Measurements from ENCODE around the gene NAXD.
"Not testable (repeated sequence)": the region's sequence is repeated elsewhere in the genome, so short reads cannot be mapped to it uniquely, and the experiment has no call there.

NAXD gene

DNA sequence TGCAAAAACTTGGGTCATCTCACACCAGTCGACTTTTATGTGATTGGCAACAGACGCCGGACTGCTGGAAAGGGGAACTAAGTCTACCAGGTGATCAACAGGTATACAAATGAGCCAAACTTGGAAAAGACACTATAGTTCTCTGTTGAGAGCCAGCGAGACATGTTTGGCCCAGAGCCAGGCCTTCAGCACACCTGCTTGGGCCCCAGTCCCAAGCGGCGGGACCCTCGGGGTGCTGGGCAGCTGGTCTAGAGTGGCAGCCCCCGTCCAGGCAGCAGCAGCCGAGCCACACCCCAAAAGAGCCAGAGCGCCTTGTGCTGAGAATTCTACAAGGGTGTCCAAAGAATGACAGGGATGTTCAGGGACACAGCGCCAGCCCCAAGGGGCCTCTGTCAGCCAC lies 28.0 kb downstream of the NAXD start:
- no peak for DNase-seq (ENCODE audit: low read depth in 2 of 2, low spot score in 1 of 2)

DNA sequence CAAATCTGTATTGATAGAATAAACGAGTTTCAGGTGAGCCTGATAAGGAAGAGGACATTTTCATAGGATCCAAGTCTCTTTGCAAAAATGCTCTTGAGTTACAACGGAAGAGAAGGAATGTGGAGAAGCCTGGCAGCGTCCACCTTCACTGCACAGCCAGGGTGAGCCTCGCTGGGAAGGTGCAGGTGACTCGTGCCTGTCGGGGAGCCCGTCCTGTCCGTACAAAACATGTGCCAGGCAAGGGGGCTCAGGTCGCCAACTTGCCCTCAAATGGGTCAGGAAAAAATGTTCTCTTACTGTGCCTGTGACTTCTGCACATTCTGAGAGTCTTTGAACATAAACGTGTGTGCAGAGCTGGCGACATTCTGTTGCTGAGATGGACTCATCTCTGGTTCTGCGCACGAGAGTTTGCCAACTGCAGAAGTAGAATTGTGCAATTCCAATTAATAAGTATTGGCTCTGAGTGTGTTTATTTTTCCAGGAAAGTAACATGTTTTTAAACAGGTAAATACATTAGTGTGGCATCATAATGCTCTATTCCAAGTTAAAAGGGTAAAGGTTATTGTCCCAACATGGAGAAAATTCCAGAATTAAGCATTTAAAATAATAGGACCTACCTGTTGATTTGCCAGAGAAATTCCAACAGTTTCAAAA lies 28.6 kb downstream of the NAXD start:
- no peak for DNase-seq (ENCODE audit: low read depth in 2 of 2, low spot score in 1 of 2)

DNA sequence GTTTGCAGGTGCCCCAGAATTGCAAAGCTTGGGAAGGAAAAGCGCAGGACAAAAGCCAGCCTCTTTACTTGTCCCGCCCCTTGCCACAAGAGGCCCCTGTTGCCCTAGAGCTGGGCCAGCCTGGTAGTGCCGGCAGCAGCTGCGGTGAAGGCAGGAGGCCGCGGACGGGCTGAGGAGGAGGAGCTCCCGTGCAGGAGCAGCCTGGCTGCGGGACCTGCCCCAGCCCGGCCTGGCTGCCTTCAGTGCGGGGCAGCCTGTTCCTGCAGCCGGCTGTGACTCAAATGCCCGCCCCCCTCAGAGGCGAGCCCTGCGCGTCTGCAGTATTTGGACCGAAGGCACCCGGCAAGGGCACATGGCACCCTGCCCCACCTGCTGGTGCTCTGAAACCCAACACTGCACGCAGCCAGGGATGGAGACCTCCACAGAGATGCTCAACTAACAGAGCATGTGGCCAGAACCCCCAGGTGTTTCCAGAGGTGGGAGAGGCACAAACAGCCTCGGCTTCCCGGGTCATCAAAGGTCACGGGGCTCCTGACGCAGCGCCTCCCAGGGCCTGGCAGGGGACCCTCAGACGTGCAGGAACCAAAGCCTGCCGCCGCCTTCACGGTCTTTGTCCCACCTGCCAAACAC lies 29.7 kb downstream of the NAXD start:
- peak in 1 of 2 donors; percentile 14 for DNase-seq (ENCODE audit: low read depth in 2 of 2, low spot score in 1 of 2)

DNA sequence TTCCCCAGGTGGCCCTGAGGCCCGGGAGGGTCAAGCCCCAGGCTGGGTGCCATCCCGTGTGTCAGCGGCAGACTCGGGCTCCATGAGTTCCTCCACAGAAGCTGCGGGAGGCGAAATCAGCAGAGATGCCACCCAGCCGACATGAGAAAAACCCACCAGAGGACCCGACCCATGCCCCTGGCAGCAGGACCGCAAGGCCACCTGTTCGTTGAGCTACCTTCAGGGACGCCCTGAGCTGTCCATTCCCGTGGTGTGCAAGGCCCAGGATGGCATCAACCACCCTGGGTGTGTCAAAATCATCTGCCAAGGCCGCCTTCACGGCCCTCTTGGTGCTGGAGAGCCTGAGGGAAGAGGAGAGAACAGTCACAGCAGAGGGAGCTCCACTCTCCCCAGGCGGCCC lies 30.4 kb downstream of the NAXD start:
- no peak for DNase-seq (ENCODE audit: low read depth in 2 of 2, low spot score in 1 of 2)

DNA sequence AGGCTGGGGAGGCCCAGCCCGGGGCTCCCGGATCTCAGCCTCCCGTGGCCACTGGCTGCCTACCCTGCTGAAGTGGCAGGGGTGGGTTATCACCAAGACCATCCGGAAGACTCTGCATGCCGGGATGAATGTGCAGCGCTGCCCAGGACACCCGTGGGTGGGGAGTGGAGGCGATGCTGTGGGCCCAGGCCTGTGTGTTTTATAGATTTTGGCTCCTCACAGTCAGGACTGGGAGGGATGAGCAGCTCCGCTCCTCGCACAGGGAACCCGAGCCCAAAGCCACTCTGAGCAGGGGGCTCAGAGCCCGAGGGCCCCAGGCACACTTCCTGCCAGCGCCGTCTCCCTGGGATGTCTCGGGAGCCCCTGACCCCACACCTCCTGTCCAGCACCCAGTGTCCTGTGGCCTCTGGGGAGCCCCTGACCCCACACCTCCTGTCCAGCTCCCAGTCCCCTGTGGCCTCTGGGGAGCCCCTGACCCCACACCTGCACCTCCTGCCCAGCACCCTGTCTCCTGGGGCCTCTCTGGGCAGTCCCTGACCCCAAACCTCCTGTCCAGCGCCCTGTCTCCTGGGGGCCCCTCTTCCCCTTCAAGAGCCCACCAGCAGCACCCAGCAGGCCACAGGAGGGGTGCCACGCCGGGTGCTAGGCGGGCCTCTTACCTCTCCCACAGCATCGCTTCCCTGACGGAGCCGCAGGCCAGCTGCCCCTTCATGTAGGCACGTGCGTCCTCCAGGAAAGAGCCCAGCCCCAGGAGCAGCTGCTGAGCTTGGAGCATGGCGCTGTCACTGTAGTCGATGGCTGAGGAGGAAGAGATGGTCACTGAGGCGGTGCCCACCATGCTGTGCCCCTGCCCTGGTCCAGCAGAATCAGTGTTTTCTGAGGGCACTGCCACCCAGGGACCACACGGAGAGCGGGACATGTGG lies 31.4 kb downstream of the NAXD start:
- DNase-seq (ENCODE audit: low read depth in 2 of 2, low spot score in 1 of 2): no peak

DNA sequence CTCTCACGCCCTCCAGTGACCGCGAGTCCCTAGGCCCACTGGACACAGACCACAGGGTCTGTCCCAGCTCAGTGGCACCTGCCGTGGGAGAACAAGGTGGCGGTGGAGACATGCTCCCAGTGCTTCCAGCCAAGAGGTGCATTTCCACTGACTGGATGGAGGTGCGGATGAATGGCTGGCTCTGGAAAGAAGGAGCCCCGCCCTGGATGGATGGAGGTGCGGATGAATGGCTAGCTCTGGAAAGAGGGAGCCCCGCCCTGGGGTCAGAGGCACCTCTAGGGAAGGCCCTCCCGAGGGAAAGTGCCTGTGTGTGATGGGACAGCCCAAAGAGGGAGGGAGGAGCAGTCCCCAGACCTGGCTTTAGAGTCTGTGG lies 32.0 kb downstream of the NAXD start:
- no peak for DNase-seq (ENCODE audit: low read depth in 2 of 2, low spot score in 1 of 2)

DNA sequence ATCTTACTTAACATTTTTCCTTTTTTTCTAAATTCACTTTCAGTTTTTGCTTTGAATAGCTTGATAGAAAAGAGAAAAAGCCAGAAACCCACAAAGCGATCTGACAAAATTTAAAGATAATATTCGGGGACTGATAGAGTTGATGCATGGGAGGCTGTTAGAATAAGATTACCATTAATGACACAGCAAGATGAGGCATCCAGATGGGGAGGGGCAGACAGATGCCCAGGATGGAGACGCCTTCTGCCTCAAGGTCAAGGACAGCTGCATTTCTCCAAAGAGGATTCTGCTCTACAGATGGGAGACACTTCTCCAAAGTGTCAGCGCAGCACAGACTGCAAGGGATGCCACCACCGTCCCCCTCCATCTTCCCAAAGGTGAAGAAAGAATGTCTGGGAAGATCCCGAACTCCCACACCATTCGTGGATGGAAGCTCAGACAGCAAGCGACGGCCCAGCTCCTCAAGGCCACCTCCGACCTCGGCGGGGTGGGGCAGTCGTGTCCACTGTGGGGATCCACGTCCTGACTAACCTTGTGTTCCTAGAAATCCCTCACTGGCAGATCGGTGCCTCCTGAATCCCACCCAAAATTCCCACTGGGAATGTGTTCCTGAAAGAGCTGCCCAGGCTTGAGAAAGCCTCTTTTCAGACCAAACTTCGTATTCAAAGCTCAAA lies 32.9 kb downstream of the NAXD start:
- no peak for DNase-seq (ENCODE audit: low read depth in 2 of 2, low spot score in 1 of 2)

DNA sequence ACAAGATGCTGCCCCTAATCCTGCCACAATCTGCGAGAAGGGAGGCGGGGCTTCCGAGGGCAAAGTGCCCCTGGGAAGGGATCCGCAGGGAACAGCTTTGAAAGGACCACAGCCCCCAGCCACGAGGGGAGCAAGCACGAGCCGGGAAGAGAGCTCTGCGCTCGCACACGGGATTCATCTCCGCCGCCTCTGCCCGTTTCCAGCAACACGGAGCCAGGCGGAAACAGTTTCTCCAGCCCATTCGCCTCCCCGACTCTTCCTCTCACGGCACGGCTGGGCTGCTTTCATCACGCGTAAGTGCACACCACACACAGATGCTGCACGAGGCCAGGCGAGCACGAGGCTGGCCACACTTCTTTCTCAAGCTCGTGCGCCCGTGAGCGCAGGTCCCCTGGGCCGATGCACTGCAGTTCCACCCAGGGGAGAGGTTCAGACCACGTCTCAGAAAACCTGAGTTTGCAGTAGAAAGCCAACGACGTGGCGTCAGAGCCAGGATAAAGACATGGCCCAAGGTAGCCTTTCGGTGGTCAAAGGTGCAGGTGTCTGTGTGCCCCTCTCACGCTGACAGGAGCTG lies 33.6 kb downstream of the NAXD start:
- no peak for DNase-seq (ENCODE audit: low read depth in 2 of 2, low spot score in 1 of 2)

DNA sequence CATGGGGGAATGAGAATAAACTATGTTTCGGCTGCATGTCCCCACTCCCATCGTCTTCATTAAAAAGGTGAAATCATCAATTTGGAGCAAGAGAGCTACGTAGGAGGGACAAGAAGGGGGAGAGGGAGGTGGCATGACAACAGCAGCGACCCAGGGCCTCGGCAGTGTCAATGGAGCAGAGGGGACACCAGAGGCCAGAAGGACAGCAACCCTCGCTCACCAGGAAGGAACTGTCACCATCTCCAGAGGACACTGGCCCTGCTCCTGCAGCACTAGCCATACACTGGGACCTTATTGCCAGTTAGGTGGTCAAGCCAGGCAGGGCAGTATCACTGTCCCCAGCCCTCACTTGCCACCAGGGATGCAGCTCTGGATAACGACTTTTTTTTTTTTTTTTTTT lies 34.2 kb downstream of the NAXD start:
- DNase-seq (ENCODE audit: low read depth in 2 of 2, low spot score in 1 of 2): no peak

DNA sequence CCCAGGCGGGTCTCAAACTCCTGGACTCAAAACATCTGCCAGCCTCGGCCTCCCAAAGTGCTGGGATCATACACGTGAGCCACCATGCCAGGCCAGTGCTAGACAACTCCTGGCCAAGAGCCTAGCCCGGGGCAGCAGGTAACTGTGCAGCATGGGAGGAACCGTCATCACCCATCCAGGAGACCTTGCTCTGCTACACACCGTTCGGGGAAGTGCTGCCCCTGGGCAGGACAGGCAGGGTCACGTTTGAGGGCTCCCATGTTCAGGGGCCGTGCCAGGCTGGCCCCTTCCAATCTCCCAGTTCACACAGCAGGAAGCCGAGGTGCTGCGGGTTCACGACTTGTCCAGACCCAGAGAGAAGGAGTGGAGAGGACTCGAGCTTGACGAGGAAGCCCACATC lies 35.1 kb downstream of the NAXD start:
- DNase-seq (ENCODE audit: low read depth in 2 of 2, low spot score in 1 of 2): no peak

DNA sequence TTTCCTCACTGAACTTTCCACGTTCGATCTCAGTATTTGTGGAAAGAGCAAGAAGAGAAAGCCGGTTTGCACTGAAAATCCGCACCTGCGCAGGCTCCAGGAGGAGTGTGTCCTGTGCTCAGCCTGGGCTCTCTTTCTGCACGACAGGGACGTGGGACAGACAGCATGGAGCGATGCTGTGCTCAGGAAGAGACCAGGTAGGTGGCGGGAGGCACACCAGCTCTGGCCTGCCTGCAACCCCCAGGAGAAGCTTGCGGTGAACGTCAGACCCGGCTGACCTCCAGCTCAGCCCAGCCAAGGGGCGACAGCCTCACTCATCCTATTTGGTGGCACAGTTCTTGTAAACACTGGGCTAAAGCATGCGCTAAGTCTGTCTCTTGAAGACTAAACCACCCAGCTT lies 35.9 kb downstream of the NAXD start:
- no peak for DNase-seq (ENCODE audit: low read depth in 2 of 2, low spot score in 1 of 2)

DNA sequence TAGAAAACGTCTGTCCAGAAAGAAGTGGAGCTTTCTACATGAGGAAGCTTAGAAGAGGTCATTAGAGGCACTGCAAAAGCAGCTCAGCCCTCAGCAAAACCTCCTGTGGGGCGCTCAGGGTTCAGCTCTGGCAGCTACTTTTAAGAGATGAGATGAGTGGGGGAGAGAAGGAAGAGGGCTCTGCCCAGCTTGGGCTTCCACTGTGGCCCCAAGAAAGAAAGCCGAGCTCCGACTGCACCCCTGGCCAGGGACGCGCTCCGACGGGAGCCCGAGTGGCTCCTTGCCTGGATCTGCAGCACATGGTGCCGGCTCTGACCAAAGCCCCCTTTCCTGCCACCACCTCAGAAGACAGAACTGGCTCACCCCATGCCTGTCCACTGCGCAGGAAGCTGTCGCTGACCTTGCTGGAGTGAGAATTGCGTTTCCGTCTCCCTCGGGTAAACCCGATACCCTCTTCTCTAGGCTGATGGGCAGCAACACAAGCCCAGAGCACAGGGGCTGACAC lies 36.4 kb downstream of the NAXD start:
- DNase-seq (ENCODE audit: low read depth in 2 of 2, low spot score in 1 of 2): no peak

DNA sequence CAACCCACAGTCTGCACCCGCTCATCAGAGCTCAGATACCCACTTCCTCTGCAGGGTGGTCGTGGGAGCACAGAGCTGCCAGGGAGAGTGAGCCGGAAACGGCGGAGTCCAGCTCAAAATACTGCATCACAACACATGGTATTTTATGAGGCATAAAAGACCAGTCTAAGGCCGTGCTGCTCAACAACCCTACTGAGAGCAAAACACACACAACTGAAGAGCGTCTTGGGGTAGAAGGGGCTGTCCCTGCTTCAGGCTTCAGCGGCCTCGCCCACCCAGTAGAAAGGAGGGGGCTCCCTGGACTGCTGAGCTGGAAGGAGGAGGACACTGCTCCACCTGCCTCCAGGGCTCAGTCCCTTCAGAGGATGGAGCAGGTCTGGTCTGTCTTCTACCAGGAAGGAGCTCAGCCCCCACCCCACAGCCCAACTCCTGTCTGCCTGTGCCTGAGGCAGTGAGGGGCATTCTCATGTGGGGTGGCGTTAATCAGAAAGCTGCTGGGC lies 36.9 kb downstream of the NAXD start:
- no peak for DNase-seq (ENCODE audit: low read depth in 2 of 2, low spot score in 1 of 2)

DNA sequence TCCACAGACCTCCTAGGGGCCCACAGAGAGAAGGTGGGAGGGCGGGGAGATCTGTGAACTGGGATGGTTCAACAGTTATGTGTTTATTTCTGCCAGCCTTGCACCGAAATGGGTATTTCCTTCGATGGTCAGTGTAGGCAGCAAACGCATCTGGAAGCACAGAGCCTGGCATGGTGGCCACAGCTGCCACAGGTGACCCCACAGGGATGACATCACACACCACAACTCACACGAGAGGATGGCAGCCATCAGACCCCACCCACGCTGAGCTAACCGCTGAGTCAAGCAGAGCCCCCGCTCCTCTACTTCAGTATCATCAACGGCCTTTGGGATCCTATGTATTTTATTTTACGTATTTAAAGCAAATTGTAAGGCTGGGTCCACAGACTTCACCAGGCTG lies 37.4 kb downstream of the NAXD start:
- DNase-seq (ENCODE audit: low read depth in 2 of 2, low spot score in 1 of 2): no peak

DNA sequence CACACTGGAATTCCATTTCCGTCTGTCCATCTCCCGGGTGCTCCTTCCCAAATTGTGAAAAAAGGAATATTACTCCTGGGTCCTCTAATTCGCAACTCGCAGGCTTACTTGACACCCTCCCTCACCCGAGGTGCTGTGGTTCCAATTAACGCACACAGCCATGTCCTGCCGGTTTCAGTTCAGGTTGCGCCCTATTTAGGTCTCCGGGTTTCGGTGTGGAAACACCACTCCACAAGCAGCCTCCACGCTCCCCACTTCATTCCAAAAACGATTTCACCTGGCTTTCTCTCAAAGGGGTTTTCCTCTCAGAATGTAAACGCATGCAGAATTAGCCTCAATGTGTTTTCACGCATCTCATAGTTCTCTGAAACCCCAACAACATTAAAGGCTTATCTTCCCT lies 37.9 kb downstream of the NAXD start:
- DNase-seq (ENCODE audit: low read depth in 2 of 2, low spot score in 1 of 2): no peak

DNA sequence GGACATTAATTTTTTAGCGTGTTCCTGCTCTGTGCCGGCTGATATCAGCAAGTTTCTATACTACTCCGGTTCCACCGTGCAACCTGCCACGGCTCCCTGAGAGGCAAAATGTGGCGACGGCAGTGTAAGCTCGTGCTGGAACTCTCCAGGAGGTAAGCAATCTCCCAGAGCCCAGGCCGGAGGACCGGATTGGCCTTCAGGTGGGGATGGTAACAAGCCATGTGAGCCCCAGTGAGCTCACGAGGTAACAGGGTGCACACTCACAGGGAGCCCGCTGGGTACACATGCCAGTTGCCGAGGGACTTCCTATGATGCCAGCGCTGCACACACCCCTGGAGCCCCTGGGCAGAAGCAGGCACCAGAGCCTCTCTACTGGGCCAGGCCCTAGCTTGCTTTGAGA lies 38.5 kb downstream of the NAXD start:
- DNase-seq (ENCODE audit: low read depth in 2 of 2, low spot score in 1 of 2): no peak

DNA sequence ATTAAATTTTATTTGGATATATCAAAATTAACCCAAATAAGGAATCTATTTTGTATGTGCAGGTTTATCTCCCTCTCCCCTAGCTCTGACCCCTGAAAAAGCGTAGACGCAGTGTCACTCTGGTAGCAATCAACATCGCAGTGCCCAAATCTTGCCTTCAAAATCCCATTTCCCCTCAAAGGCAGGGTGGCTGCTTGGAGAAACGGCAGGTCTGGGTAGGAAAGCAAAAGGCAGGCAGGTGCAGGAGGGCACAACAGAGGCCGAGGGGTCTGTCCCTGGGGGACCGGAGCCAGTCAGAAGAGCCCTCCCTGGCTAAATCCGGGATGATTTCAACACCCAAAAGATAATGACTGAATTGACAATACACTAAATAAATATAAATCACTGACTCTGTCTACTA lies 41.9 kb downstream of the NAXD start:
- no peak for DNase-seq (ENCODE audit: low read depth in 2 of 2, low spot score in 1 of 2)

DNA sequence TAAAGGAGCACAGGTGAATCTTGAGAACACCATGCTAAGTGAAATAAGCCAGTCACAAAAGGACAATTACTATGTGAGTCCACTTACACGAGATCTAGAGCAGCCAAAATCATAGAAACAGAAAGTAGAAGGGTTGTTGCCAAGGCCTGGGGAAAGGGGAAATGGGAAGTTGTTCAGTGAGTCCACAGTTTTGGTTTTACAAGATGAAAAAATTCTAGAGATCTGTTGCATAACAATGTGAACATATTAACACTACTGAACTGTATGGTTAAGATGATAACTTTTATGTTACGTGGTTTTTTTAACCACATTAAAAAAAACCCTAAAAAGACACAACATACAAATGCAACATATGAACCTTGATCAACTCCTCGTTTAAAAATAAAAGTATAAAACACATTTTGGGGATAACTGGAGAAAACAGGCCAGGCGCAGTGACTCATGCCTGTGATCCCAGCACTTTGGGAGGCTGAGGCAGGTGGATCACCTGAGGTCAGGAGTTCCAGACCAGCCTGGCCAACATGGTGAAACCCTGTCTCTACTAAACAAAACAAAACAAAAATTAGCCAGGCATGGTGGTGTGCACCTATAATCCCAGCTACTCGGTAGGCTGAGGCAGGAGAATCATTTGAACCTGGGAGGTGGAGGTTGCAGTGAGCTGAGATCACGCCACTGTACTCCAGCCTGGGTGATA lies 43.0 kb downstream of the NAXD start:
- DNase-seq (ENCODE audit: low read depth in 2 of 2, low spot score in 1 of 2): not testable (repeated sequence)

DNA sequence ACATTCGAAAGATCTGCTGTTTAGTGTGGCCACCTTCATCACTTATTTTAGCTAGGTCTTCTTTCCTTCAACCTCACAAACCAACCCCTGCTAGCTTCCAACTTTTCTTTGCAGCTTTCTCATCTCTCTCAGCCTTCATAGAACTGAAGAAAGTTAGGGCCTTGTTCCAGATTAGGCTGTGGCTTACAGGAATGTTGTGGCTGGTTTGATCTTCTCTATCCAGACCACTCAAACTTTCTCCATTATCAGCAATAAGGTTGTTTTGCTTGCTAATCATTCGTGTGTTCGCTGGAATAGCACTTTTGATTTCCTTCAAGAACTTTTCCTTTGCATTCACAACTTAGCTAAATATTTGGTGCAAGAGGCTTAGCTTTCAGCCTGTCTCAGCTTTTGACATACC lies 45.9 kb downstream of the NAXD start:
- DNase-seq (ENCODE audit: low read depth in 2 of 2, low spot score in 1 of 2): no peak

DNA sequence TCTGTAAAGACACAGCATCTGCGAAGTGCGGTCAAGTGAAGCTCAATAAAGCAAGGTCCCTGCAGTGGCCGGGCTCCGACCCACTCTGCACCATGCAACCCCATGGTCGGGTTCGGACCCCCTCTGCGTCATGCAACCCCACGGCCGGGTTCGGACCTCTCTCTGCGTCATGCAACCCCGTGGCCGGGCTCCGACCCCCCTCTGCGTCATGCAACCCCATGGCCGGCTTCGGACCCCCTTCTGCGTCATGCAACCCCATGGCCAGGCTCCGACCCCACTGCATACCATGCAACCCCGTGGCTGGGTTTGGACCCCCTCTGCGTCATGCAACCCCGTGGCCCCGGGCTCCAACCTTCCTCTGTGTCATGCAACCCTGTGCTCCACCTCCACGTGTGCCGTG lies 46.7 kb downstream of the NAXD start:
- no peak for DNase-seq (ENCODE audit: low read depth in 2 of 2, low spot score in 1 of 2)

All from stimulated activated CD8-positive, alpha-beta memory T cell treated with anti-CD3 and anti-CD28 coated beads, Interleukin-4, amount 100 ng/mL, for 1 hour (primary cell).